ENCODE data around the gene ELFN2.
A peak's percentile ranks its signal among the peaks of the same experiment; 100 is the strongest.

The ELFN2 gene

GRCh38 chr22:37379722-37380121 lies 47.6 kb downstream of the ELFN2 start:
- no peak for DNase-seq

GRCh38 chr22:37379085-37379484 lies 48.2 kb downstream of the ELFN2 start:
- DNase-seq, result no peak

- no peak for DNase-seq
Observed at GRCh38 chr22:37378642-37379058, 48.6 kb downstream of the ELFN2 start.

GRCh38 chr22:37377927-37378326 lies 49.4 kb downstream of the ELFN2 start:
- no peak for DNase-seq

- DNase-seq, result no peak
Observed at GRCh38 chr22:37377138-37377537, 50.1 kb downstream of the ELFN2 start.

- DNase-seq, result no peak
Observed at GRCh38 chr22:37376643-37377042, 50.6 kb downstream of the ELFN2 start.

- no peak for DNase-seq
Observed at GRCh38 chr22:37375801-37376200, 51.5 kb downstream of the ELFN2 start.

- no peak for DNase-seq
Observed at GRCh38 chr22:37374571-37374970, 52.7 kb downstream of the ELFN2 start.

- no peak for DNase-seq
Observed at GRCh38 chr22:37373451-37373850, 53.8 kb downstream of the ELFN2 start.

GRCh38 chr22:37371911-37372310 lies 55.4 kb downstream of the ELFN2 start:
- no peak for DNase-seq

- no peak for DNase-seq
Observed at GRCh38 chr22:37371491-37371890, 55.8 kb downstream of the ELFN2 start.

GRCh38 chr22:37370306-37370979 lies 56.8 kb downstream of the ELFN2 start:
- peak; percentile 39 for DNase-seq

GRCh38 chr22:37369483-37369882 lies 57.8 kb downstream of the ELFN2 start:
- DNase-seq, result no peak

GRCh38 chr22:37368058-37368457 lies 59.2 kb downstream of the ELFN2 start:
- DNase-seq, result no peak

GRCh38 chr22:37366601-37367000 lies 60.7 kb downstream of the ELFN2 start:
- no peak for DNase-seq

- no peak for DNase-seq
Observed at GRCh38 chr22:37365950-37366349, 61.3 kb downstream of the ELFN2 start.

GRCh38 chr22:37363261-37363992 lies 63.9 kb downstream of the ELFN2 start:
- DNase-seq, result no peak

- no peak for DNase-seq
Observed at GRCh38 chr22:37362621-37363020, 64.7 kb downstream of the ELFN2 start.

- DNase-seq, result no peak
Observed at GRCh38 chr22:37358917-37359316, 68.4 kb downstream of the ELFN2 start.

- DNase-seq, result no peak
Observed at GRCh38 chr22:37358386-37358785, 68.9 kb downstream of the ELFN2 start.

GRCh38 chr22:37357446-37358075 lies 69.7 kb downstream of the ELFN2 start:
- no peak for DNase-seq

- DNase-seq, result no peak
Observed at GRCh38 chr22:37356922-37357321, 70.4 kb downstream of the ELFN2 start.

- DNase-seq, result no peak
Observed at GRCh38 chr22:37355174-37355573, 72.1 kb downstream of the ELFN2 start.

GRCh38 chr22:37354670-37355069 lies 72.6 kb downstream of the ELFN2 start:
- no peak for DNase-seq

Data from NCI-H1694 (cell line).